DMS153 (cell line): ENCODE data around the gene KLHDC9.
"Not testable (repeated sequence)": the region's sequence is repeated elsewhere in the genome, so short reads cannot be mapped to it uniquely, and the experiment has no call there.

ENCODE experiments used
- DNase-seq: peaks from one replicate; lab custom pipeline; 2025; lab: John Stamatoyannopoulos, UW

The KLHDC9 gene

GRCh38 chr1:161098210-161099068 lies at the start of gene KLHDC9:
Gene KLHDC9, plus strand, starts transcription at chr1:161098361. Its CDS starts 175 bp downstream, at chr1:161098536.
- DNase-seq = peak; percentile 94

- no peak for DNase-seq
These were observed 49.0 kb upstream of the KLHDC9 start for GRCh38 chr1:161048949-161049722.

DNA sequence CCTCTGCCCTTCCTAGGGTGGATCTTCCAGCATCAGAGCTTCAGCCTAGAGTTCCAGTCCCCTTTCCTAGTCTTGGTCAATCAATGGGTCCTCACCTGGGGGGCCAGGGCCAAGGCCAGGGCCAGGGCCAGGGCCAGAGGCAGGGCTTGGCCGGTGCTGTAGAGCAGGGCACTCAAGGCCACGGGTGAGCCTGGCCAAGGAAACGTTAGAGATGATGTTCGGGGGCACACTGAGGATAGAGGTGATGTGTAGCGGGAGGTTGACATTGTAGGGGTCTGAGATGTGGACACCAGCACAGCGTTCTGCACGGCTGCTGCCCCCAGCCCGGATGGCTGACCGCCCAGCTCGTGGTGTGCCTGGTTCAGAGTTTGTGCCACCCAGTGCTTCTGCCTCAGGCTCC lies 46.9 kb upstream of the KLHDC9 start:
- no peak for DNase-seq

GRCh38 chr1:161052899-161053298 lies 45.3 kb upstream of the KLHDC9 start:
- no peak for DNase-seq

GRCh38 chr1:161054232-161054631 lies 43.9 kb upstream of the KLHDC9 start:
- DNase-seq = no peak

- DNase-seq = no peak
These were observed 43.4 kb upstream of the KLHDC9 start for GRCh38 chr1:161054805-161055204.

GRCh38 chr1:161059293-161059692 lies 38.9 kb upstream of the KLHDC9 start:
- DNase-seq = no peak

GRCh38 chr1:161061419-161061818 lies 36.7 kb upstream of the KLHDC9 start:
- DNase-seq = no peak

GRCh38 chr1:161063936-161064335 lies 34.2 kb upstream of the KLHDC9 start:
- not testable (repeated sequence) for DNase-seq

DNA sequence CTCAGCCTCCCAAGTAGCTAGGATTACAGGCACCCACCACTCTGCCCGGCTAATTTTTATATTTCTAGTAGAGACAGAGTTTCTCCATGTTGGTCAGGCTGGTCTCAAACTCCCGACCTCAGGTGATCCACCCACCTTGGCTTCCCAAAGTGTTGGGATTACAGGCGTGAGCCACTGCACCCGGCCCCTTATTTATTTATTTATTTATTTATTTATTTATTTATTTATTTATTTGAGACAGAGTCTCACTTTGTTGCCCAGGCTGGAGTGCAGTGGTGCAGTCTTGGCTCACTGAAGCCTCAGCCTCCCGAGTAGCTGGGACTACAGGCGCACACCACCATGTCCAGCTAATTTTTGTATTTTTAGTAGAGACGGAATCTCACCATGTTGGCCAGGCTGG lies 32.5 kb upstream of the KLHDC9 start:
- not testable (repeated sequence) for DNase-seq

DNA sequence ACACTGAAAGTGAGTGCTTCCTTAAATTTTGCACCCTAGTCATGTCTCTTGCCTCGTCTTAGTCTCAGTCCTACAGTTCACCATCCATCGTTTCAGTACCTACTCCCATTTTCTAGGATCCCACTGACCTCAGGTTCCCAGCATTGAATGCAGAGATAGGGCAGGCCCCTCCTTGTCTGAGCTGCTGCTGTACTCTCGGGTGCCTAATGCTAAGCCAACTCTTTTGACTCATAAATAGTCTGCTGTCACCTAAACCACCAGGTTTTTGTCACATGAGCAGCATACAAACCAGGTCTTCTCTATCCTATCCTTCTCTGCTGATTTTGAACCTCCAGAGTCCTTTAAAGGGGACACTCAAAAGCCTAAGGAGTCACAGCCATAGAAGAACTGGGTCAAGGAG lies 31.5 kb upstream of the KLHDC9 start:
- DNase-seq = no peak

DNA sequence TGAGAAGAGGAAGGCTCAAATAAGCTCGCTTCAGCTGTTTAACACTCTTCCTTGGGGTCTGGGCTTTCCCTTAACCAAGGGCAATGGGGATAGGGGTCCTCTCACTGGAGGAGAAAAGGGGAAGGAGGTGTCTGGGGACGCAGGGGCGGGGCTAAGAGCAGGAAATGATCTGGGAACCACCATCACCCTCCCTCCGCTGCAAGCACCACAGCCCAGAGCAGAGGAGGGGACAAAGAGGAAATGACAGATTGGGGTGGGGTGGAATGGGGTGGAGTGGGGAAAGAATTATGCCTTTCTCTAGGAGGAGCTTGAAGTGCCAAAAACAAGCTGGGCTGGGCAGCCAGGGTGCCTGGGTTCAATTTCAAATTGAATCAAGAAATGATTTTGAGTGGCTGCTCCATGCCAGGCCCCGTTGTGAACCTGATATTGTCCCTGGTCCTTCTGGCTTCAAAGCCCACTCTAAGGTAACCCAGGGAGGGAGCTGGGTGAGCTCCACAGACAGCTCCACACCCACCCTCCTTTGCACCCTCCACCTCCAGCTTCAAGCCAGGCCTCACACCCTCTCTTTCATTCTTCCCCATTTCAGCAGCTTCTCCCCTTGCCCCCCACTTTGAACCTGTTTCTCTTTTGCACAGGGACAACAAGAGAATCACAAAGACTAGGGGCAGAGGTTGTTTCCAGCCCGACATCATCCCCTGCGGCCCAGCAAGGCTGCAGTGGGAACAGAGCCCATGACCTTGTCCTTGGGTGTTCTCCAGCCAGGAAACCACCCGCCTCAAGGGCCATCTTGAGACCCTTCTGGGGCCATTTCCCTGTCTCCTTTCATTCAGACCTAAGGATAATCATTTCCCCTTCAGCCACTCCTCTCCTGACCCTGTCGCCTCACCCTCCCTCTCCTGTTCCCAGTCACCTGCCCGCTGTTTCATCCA lies 29.6 kb upstream of the KLHDC9 start:
- DNase-seq = no peak

DNA sequence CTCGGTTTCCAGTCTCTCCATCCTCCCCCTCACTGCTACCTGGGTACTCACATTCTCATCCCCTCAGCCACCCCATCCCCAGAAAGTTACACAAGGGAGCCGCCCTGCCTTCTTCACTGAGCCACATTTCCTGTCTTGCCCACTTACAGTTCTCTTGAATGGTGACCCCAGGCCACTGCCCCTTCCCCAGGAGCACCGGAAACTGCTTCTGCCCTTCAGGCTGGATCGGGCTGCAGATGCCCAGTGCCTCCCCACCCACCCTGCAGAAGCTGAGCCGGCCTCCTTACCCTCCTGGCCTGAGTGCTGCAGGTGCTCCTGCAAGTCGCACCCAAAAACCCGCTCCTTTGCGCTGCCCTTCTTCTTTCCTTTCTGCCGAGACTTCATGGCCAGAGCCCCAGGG lies 28.9 kb upstream of the KLHDC9 start:
- DNase-seq = no peak

DNA sequence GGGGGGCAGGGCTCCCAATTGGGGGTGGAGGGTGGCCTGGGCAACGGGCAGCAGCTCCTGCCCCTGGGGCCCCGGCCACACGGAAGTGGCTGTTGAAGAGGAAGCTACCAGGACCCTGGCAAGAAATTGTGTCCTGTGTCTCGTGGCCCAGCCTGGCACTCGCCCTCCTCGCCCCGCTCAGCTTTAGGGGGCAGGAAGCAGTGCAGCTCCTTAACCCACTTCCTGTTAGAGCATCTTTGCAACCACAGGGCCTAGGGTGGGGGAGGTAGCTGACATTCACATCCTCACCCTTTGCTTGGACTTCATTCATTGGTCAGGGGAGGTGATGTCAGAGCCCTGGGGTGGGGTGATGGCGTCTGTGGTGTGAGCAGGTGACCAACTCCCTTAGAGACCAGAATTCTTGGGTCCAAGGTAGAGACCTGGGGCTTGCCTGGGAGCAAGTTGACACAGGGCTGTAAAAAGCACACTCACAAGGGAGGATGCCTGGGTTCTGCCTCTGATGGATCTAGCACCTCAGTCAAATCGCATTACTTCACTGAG lies 28.4 kb upstream of the KLHDC9 start, which contains the start of gene ARHGAP30:
TSS of gene ARHGAP30 (minus strand) at position 161 of the 540 bp plus-strand sequence. CDS start 267 bp downstream, outside the sequence.
- DNase-seq = no peak

DNA sequence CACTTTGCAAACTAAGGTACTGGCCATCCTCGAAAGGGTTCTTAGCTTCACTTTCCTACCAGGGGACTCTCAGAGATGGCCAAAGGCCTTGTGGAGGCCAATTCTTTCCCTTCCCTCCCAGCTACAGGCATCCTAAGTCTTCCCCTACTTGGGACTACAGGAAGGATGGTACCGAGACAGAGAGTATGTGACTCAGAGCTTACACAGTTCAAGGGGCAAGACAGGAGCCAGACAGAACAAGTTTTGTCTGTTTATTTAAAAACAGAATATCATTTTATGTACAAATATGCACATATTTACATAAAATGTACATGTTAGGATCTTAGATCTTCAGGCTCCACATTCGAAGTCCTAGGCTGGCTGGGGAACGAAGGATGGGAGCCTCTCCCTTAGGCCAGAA lies 27.4 kb upstream of the KLHDC9 start:
- no peak for DNase-seq

DNA sequence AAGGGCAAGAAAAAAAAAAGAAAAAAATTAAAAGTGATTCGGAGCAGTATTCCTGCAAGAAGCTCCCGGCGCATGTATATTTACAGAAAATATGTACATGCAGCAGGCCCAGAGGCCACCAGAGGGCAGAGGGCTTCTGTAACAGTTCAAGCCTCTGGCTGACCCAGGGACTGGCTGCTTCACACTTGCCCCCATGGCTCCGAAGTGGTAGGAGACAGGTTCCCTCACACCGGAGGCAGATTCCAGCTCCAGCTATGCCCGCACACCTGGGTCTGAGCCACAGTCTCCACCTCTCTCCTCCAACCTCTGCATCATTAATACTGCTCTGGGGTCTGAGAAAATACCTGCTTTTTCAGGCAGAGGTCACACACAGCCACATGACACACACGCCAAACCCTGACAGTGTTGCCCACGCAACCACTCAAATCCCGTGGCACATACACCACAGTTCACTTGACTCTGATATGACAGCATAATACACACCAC lies 26.2 kb upstream of the KLHDC9 start:
- peak; percentile 61 for DNase-seq

DNA sequence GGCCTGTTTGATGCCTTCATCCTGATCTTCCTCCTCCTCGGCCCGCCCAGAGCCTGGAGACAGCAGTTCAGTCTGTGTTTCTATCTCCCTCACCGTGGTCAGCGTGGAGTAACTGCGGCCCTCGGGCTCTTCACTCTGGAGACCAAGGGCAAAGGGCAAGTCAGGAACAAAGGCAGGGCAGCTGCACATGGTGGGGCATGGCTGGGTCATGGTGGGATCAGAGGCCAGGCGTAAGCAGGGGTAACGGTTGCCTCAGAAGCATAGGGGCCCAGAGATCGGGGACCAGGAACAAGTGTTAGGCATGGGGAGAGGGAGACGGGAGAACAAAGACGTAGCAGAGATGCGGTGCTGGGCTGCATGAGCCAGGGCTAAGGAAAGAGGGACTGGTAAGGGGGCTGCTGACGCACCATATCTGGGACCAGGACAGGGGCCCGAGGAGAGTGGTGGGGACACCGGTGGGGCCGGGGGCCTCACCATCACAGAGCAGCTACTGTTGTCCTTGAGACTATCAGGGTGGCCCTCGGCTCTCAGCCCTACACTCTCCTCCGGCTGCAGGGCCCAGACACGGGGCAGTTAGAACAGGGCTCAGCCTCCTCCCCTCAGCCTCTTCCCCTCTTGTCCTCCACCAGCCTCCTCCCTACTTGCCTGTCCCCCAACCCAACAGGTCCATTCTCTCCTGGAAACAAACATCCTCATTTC lies 25.3 kb upstream of the KLHDC9 start:
- no peak for DNase-seq

DNA sequence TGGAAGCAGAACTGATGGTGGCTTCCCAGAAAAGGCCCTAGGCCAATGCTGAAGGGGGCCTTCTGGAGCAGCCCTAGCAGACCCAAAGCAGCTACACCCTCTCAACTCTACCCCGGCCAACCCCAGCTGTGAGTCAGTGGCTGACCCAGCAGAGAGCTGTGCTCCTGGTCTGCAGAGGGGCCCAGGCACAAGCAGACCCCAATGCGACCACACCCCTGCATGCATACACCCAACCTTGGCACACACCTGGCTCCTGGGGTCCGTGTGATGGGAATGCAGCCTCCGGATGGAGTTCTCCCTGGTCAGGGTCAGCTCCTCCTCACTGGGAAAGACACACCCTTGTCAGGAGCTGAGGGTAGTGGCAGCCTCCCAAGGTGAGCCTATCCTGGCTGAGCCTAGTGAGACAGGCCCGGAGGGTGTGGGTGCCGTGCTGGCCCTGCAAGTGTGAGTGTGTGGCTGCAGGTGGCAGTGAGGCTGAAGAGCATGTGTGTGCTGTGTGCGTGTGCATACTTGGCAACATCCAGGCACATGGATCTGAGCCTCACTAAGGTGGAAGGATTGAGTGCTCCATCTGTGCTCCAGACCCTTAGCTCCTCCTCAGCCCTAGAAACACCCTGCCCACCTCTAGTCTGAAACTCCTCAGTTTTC lies 24.6 kb upstream of the KLHDC9 start:
- no peak for DNase-seq

DNA sequence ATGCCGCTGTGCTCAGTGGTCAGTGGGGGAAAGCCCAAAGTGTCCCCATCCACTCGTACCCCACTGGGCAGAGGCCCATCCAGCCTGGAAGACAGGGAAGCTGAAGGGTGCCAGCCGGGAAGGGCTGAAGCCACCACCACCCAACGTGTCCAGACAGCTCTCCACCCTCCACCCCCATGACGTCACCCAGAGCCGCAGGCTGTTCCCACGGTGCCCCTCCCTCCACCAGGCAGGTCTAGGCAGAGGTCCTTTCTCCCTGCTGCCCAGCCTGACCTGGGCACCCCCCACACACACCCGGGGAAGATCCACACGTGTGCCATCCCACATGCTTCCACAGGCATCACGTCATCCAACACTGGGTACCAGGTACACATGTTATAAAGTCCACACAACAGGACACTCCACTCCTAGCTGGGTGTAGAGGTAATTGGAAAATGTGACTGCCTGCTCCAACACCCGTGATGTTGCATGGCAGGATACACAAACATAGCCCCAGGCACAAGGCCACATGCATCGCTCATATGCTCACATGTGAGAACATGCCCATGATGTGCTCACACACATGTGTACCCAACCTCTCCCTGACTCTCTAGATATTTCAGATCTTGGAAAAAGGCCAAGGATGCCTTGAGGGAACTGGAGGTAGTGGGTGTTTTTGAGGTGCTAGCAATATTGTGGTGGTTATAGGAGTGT lies 23.3 kb upstream of the KLHDC9 start:
- DNase-seq = no peak

GRCh38 chr1:161076410-161076809 lies 21.8 kb upstream of the KLHDC9 start:
- DNase-seq = no peak
